Stimulated activated CD8-positive, alpha-beta memory T cell treated with anti-CD3 and anti-CD28 coated beads, Interleukin-12 subunit alpha, Interleukin-12 subunit beta, amount 100 ng/mL, for 4 hours (primary cell): ENCODE data around the gene STAU1.
"Not testable (repeated sequence)": the region's sequence is repeated elsewhere in the genome, so short reads cannot be mapped to it uniquely, and the experiment has no call there.

ENCODE experiments used
- DNase-seq: peaks from one replicate; pipeline ENCODE4 v3.0.0-alpha.2; 2020; ENCODE audit warnings: low read depth

Gene STAU1

GRCh38 chr20:49203011-49203410 is 14.9 kb upstream of the STAU1 start:
- DNase-seq: no peak

GRCh38 chr20:49199729-49200293 is 11.7 kb upstream of the STAU1 start:
- DNase-seq: no peak

GRCh38 chr20:49192944-49193518 is 4.9 kb upstream of the STAU1 start:
- DNase-seq: not testable (repeated sequence)

GRCh38 chr20:49187330-49187850 is 744 bp downstream of the STAU1 start:
- DNase-seq: no peak

GRCh38 chr20:49186535-49187329 is 1.4 kb downstream of the STAU1 start:
- peak; percentile 43 for DNase-seq

GRCh38 chr20:49185071-49185761 is 2.9 kb downstream of the STAU1 start:
- DNase-seq: no peak

GRCh38 chr20:49184691-49185070 is 3.5 kb downstream of the STAU1 start:
- no peak for DNase-seq

- not testable (repeated sequence) for DNase-seq
Measured at GRCh38 chr20:49184084-49184501, 4.0 kb downstream of the STAU1 start.

GRCh38 chr20:49183444-49183843 is 4.7 kb downstream of the STAU1 start:
- no peak for DNase-seq

GRCh38 chr20:49181265-49181877 is 6.8 kb downstream of the STAU1 start:
- no peak for DNase-seq

GRCh38 chr20:49179368-49180277 is 8.5 kb downstream of the STAU1 start:
- DNase-seq: no peak

- no peak for DNase-seq
Measured at GRCh38 chr20:49174183-49174582, 14.0 kb downstream of the STAU1 start.

- DNase-seq: no peak
Measured at GRCh38 chr20:49172413-49172812, 15.7 kb downstream of the STAU1 start.

- DNase-seq: no peak
Measured at GRCh38 chr20:49171909-49172308, 16.2 kb downstream of the STAU1 start.

GRCh38 chr20:49170714-49171113 is 17.4 kb downstream of the STAU1 start:
- no peak for DNase-seq

- no peak for DNase-seq
Measured at GRCh38 chr20:49169547-49169946, 18.6 kb downstream of the STAU1 start.

GRCh38 chr20:49168864-49169263 is 19.3 kb downstream of the STAU1 start:
- not testable (repeated sequence) for DNase-seq

- DNase-seq: no peak
Measured at GRCh38 chr20:49167811-49168507, 20.2 kb downstream of the STAU1 start.

GRCh38 chr20:49166534-49167449 is 21.3 kb downstream of the STAU1 start:
- no peak for DNase-seq
